ENCODE results near the gene MAZ.
"Not testable (repeated sequence)": the region's sequence is repeated elsewhere in the genome, so short reads cannot be mapped to it uniquely, and the experiment has no call there.

MAZ gene

DNA sequence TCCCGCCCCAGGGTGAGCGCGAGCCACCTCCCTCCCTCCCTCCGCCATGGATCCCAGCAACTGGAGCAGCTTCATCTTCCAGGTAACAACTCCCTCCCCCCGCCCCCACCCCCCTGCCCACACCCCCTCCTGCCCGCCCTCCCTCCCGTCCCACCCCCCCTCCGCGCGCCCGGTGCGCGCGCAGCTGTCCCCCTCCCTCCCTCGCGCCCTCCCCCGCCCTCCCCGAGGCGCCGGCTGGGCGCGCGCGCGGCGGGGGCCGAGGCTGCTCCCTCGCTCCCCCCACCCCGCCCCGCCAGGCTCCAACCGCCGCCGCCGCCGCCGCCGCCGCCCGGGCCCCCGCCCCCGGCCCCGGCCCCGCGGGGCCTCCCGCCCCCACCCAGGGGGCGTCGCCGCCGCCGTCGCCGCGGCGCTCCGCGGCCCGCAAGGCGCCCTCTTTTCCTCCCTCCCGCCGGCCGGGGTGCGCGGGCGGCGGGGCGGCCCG lies at the start of gene MAZ:
Gene MAZ, plus strand, starts transcription at position 431 of the 481 bp plus-strand sequence. CDS start 173 bp downstream, outside the sequence.
- peak; percentile 84 for DNase-seq

DNA sequence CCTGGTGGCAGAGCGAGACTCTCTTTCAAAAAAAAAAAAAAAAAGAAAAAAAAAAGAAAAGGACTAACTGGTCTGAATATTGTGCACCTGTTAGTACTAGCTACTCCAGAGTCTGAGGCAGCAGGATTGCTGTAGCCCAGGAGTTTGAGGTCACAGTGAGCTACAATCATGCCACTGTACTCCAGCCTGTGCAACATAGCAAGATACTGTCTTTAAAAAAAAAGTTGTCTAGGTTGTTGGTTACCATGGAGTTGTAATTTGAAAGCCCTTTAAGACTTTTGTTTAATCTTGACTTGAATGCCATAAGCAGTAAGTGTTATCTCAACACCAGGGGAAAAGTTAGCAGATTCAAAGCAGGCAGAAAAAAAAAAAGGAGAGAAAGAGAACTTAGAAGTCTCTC lies 49.7 kb upstream of the MAZ start:
- no peak for DNase-seq

DNA sequence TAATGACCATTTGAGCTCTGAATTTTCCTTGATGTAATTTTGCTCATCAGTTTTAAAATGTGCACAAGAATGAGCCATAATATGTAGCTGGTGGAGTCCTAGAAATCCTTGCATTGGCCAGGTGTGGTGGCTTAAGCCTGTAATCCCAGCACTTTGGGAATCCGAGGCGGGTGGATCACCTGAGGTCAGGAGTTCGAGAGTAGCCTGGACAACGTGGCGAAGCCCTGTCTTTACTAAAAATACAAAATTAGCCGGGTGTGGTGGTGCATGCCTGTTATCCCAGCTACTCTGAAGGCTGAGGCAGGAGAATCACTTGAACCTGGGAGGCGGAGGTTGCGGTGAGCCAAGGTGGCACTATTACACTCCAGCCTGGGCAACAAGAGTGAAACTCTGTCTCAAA lies 49.2 kb upstream of the MAZ start:
- not testable (repeated sequence) for DNase-seq

DNA sequence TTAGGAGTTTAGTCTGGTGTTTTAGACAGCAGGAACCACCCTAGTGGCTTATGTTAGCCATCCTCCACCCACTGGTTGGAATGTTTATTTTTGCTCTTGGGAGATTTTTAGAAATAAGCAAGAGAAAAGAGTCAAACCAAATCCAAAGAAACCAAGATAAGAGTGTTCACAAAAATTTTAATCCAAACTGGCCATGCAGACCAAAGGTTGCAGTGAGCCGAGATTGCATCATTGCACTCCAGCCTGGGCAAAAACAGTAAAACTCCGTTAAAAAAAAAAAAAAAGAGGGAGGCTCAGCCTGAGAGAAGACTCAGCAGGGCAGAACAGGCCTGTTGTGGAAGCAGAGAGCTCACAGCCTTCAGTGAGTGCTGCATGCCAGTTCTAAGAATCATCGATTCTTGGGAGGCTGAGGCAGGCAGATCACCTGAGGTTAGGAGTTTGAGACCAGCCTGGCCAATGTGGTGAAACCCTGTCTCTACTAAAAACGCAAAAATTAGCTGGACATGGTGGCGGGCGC lies 48.3 kb upstream of the MAZ start:
- no peak for DNase-seq

DNA sequence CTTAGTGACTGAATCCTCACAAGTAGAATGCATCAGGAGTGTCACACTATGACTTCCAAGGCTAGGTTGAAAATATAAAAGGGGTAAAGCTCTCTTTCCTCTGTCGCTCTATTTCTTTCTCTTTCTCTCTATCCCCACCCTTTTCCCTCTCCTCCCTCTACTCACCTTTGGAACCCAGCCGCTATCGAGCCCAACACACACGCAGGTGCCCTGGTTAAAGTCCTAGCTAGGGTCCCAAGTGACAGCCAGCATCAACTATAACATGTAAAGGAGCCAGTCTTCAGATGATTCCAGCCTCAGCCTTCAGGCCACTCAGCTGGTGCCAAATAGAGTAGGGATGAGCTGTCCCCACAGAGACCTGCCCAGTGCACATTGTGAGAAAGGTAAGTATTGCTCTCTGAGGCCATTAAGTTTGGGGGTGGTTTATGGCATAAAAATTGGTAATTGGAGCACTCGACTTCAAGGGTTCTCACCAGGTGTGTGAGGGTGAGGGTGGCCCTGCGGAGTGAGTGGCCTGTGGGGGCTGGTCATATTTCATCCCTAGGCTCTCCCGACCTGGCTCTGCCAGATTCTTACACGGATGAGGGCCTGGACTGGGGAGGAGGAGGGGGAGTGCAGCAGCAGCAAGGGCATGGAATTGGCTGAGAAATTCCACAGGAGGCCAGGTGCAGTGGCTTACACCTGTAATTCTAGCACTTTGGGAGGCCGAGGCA lies 45.6 kb upstream of the MAZ start:
- no peak for DNase-seq

DNA sequence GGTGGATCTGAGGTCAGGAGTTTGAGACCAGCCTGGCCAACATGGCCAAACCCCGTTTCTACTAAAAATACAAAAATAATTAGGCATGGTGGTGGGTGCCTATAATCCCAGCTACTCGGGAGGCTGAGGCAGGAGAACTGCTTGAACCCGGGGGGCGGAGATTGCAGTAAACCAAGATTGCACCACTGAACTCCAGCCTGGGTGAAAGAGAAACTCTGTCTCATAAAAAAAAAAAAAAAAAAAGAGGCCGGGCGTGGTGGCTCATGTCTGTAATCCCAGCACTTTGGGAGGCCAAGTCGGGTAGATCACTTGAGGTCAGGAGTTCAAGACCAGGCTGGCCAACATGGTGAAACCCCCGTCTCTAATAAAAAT lies 45.1 kb upstream of the MAZ start:
- not testable (repeated sequence) for DNase-seq

DNA sequence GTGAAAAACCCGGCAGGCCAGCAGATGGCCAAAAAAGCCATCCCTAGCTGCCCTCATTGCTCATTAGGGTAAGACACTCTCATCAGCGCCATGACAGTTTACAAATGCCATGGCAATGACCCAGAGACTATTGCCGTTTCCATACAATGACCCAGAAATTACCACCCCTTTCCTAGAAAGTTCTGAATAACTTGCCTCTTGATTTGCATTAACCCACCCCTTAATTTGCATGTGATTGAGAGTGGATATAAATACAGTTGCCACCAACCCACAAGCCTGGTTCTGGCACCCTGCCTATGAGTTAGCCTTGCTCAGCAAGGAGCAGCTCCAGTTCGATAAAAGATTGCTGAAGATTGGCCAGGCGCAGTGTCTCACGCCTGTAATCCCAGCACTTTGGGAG lies 44.4 kb upstream of the MAZ start:
- DNase-seq: no peak

DNA sequence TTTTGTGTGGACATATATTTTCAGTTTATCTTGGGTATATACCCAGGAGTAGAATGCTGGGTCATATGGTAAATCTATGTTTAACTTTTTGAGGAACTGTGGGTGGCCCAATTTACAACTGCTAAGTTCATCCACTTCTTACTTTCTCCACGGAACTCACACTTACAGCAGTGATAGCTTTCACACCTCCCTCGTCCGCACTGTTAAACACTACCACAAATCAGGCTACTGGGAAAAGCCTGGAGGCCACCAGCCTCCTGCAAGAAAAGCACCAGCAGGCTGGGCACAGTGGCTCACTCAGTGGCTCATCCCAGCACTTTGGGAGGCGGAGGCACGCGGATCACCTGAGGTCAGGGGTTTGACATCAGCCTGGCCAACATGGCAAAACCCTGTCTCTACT lies 43.0 kb upstream of the MAZ start:
- DNase-seq: no peak

DNA sequence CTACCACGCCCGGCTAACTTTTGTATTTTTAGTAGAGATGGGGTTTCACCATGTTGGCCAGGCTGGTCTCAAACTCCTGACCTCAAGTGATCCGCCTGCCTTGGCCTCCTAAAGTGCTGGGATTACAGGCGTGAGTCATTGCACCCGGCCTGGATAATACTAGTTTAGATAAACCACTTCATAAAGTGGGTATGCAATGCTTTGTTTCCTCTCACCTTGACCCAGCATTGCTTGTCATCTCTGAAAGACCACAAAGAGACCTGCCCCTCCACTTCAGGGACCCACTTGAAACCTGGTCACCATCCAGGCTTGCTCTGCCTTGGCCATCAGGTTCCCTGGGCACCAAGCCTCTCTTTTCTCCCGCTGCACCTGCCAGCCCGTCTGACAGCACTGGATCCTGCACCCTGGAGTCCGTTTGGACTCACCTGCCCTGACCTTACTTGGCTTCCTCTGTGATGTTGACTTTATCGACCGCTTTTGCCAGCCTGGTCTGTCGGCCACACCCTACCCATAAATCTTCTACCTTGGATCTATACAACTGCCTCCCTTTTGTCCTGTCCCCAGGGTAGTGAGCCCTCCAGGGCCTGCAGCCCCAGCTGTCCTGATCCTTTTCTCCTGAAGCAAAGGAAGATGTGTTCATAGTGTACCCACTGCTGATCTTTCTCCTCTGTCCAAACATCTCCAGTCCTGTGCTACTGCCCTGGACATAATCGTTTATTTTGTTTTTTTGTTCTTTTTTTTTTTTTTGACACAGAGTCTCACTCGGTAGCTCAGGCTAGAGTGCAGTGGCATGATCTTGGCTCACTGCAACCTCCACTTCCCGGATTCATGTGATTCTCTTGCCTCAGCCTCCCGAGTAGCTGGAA lies 40.9 kb upstream of the MAZ start:
- no peak for DNase-seq

DNA sequence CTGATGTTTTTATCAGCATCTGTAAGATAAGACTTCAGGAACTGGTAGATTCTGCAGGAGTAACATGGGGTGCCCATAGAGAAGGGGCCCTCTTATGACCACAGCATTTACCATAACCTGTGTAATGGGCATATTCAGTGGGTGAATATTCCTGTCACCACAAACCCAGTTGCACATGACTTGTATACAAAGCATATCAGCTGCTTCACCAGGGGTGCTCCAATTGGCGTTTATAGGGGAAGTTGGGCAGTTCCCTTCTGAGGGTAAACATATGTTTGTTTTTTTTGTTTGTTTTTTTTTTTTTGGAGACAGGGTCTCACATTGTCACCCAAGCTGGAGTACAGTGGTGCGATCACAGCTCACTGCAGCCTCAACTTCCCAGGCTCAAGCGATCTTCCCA lies 39.8 kb upstream of the MAZ start:
- no peak for DNase-seq

DNA sequence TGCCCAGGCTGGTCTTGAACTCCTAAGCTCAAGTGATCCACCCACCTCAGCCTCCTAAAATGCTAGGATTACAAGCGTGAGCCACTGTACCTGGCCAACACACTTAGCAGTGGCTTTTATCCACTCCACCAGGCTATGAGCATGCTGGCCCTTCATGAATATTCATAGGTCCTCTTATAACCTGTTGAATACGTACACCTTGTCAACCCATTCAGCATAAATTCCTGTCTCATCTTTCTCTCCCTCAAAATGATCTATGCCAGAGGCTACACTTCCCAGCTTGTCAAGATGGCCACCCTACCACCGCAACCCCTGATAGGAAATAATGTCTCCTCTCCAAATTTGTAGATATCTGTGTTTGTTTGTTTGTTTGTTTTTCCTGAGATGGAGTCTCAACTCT lies 39.3 kb upstream of the MAZ start:
- no peak for DNase-seq

DNA sequence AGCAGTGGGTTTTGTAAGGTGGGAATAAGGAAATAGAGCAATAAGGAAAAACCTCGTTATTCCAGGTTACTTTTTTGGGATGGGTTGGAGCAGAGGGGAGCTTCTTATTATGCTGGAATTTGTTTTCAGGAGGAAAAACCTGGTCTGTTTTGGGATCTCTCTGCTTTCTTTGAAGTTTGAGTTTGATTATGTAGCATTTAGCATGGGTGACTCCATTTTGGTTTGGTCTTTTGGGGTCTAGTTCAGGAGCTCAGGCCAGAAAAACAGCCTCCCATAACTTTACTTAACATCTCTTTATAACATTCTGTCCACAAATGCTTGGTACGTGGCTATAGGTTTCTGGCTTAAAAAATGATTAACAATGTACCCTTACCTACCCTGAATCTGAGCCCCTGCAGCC lies 36.8 kb upstream of the MAZ start:
- DNase-seq: no peak

DNA sequence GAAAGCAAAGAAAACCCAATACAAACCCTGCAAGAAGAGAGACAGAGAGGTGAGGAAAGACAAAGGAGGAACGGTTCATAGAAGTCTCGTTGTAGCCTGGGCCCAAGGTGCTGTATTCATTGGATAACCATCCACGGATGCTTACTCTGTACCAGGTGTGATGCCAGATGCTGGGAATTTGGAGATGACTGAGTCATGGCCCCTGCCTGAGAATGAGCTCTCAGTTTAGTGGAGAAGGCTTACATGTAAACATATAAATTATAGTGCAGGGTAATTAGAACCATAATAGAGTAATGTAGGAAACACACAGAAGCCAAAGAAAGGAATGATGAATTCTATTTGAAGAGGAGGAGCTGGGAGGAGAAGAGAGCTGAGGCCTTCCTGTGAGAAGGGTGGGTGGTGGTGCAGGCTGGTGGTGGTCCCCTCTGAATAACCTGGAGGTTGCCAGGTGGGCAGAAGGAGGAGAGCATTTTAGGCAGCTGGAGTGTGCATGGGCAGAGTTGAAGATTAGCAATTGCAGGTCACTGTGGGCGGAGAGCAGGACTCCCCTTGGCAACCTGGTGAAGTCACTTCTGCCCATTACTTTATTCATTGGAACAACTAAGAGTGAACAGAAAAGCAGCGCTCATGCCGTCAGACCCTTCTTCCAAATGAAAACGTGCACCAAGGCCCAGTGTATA lies 35.9 kb upstream of the MAZ start:
- DNase-seq: no peak

DNA sequence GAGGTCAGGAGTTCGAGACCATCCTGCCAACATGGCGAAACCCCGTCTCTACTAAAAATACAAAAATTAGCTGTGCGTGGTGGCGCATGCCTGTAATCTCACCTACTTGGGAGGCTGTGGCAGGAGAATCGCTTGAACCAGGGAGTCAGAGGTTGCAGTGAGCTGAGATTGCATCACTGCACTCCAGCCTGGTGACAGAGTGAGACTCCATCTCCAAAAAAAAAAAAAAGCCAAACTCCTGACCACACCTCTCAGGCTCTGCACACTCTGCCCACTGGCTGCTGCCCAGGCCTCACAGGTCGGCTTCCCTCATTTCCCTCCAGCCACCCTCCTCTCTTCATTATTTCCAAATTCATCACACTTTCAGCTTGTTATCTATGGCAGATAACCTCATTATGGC lies 34.0 kb upstream of the MAZ start:
- DNase-seq: not testable (repeated sequence)

DNA sequence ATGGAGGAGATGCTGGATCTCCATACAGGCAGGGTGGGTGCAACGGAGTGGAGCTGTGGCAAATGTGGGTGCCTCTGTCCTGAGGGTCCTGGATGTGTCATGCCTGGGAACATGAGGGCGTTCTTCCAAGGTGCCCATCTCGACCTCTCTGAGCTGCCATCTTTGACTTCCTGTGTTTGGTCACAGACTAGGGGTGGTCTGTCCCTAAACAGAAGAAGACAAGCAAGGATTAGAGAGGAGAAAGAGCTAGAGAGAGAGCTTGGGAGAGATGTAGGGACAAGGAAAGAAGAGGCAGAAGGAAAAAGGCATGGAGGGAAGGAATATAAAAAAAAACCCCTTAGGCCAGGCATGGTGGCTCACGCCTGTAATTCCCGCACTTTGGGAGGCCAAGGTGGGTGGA lies 31.6 kb upstream of the MAZ start:
- no peak for DNase-seq

DNA sequence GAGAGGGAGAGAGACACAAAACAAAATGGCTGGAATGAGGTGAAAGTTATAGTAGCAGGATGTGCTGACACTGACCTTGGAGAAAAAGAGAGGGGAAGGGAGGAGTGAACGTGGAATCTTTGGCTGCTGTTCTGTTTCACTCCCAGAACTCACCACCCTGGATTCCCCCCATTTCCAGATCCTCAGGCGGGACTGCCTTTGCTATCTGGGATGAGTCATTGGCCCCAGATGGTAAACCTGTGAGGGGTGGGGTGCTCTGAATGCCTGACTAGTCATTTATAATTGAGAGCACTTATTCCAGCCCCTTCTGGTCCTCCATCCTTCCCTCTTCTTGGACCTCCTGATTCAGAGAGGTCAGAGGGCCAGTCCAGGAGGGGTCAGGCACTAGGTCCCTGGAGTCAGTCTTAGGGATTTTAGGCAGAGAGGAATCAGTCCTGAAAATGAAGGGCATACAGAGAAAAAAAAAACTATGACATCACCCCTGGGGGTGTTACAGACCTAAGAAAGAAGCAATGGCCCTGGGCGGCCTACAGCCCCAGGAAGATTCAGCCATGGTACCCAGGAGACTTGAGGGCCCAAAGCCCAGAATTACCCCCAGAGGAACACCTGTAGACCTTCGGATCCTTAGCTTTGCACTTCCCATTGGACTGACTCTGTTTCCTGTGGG lies 30.5 kb upstream of the MAZ start:
- DNase-seq: no peak

DNA sequence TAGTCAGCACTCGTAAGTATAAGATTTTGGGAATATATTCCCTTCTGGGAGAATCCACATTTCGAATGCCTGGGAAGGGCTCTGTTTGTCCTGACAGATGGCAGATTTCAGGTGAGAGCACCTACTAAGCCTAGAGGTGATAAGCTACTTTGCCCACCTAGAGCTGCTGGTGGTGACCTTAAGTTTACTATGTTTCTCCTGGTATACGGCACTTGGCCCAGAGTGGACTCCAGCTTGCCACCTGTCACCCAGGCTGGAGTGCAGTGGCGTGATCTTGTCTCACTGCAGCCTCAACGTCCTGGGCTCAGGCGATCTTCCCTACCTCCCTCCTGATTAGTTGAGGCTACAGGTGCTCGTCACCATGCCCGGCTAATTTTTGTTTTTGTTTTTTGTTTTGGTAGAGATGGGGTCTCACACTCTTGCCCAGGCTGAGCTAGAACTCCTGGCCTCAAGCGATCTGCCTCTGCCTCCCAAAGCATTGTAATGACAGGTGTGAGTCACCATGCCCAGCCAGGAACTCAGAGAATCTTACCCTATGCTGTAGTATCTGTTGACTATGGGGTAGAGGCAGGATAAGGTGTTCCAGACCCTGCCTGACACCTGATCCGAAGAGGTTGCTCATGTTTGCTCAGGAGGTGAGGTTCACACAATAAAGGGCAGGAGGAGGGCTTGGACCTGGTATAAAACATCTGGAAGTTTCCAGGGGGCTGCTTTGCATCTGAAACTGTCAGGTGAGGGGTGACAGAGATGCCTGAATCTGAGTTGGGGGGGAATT lies 28.6 kb upstream of the MAZ start, which contains the start of gene ZG16:
Gene ZG16, plus strand, starts transcription at position 681 of the 775 bp plus-strand sequence. CDS start 1,011 bp downstream, outside the sequence.
- no peak for DNase-seq

DNA sequence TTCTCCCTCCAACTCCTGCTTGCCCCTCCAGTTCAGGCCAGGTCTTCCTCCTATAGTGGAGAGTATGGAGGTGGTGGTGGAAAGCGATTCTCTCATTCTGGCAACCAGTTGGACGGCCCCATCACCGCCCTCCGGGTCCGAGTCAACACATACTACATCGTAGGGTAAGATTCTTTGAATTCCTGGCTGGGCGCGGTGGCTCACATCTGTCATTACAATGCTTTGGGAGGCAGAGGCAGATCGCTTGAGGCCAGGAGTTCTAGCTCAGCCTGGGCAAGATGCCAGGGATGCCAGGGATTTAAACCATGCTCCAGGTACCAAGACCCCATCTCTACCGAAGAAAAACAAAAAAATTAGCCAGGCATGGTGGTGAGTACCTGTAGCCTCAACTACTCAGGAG lies 26.9 kb upstream of the MAZ start:
- DNase-seq: no peak

DNA sequence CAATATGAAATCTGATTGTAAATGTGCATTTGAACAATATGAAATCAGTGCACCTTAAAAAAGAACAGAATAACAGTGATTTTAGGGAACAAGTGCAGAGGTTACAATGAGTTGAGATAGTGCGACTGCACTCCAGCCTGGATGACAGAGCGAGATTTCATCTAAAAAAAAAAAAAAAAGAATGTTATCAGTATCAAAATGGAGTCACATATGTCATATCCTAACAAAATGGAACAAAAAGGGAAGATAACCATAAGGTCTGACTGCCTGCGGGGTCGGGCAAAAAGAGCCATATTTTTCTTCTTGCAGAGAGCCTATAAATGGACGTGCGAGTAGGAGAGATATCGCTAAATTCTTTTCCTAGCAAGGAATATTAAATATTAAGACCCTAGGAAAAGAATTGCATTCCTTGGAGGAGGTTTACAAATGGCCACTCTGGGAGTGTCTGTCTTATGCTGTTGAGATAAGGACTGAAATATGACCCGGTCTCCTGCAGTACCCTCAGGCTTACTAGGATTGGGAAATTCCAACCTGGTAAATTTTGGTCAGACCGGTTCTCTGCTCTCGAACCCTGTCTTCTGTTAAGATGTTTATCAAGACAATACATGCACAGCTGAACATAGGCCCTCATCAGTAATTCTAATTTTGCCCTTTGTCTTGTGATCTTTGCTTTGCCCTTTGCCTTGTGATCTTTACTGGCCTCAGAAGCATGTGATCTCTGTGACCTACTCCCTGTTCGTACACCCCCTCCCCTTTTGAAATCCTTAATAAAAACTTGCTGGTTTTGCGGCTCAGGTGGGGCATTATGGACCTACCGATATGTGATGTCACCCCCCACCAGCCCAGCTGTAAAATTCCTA lies 23.0 kb upstream of the MAZ start:
- DNase-seq: not testable (repeated sequence)

DNA sequence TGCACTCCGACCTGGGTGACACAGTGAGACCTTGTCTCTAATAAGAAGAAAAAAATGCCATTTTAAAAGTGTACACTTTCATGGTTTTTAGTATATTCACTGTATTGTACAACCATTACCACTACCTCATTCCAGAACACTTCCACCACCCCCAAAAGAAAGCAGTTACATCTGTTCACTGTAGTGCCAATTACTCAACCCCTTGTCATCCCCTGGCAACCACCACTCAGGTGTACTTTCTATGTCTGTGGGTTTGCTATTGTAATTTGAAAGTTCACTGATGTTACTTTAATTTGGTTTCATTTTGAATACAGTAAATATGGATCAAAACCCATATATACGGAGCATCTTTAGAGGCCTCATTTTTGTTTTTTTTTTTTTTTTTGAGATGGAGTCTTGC lies 22.2 kb upstream of the MAZ start:
- peak; percentile 53 for DNase-seq

Measured in stimulated activated CD4-positive, alpha-beta T cell treated with anti-CD3 and anti-CD28 coated beads, Interleukin-15, amount 100 ng/mL, for 24 hours (primary cell).